CD14-positive monocyte (primary cell): ENCODE measurements around the gene ANXA5. TPM values are rescaled to one million over a fixed set of nuclear protein-coding genes. Genes with fewer than 3 reads are reported as not detected.

Source experiments
- DNase-seq, 3 donors: peaks; one replicate each; pipeline ENCODE4 v3.0.0-alpha.2; 2011 to 2022
- H2AFZ ChIP-seq: 2 replicates; pipeline ENCODE4 v1.6.0; 2012; ENCODE audit warnings: mild to moderate bottlenecking, low read depth, low read length, inconsistent platforms; ENCODE audit not compliant: insufficient read depth, poor library complexity, severe bottlenecking
- H3K27ac ChIP-seq, 2 donors: 1 replicate in 1 of 2; 2 replicates in 1 of 2; pipeline ENCODE4 v1.5.1; 2012 to 2013; ENCODE audit warnings: low read length in 2 of 2, control low read depth in 1 of 2, inconsistent platforms in 1 of 2, low read depth in 1 of 2, mild to moderate bottlenecking in 1 of 2
- H3K27me3 ChIP-seq, 2 donors: one replicate each; pipeline versions ENCODE4 v1.6.0 to v1.6.1; 2011 to 2013; ENCODE audit warnings: low read length in 2 of 2; ENCODE audit not compliant: control insufficient read depth in 2 of 2, insufficient read depth in 2 of 2
- H3K36me3 ChIP-seq, 2 donors: replicated peaks in 1 of 2; 1 replicate in 1 of 2; 2 replicates in 1 of 2; pipeline versions ENCODE4 v1.5.1 to v1.6.1; 2012 to 2013; ENCODE audit warnings: low read length in 2 of 2, control low read depth in 1 of 2, inconsistent platforms in 1 of 2, mild to moderate bottlenecking in 1 of 2; ENCODE audit not compliant: insufficient read depth in 2 of 2, control insufficient read depth in 1 of 2
- H3K4me1 ChIP-seq, 2 donors: 1 replicate in 1 of 2; 2 replicates in 1 of 2; pipeline versions ENCODE4 v1.5.1 to v1.6.1; 2012 to 2013; ENCODE audit warnings: low read length in 2 of 2, control low read depth in 1 of 2, inconsistent platforms in 1 of 2, mild to moderate bottlenecking in 1 of 2, moderate library complexity in 1 of 2; ENCODE audit not compliant: insufficient read depth in 2 of 2, control insufficient read depth in 1 of 2
- H3K4me2 ChIP-seq: replicated peaks from 2 replicates; pipeline ENCODE3; 2012; ENCODE audit warnings: low read length, moderate library complexity, mild to moderate bottlenecking; ENCODE audit not compliant: poor library complexity, severe bottlenecking; ENCODE audit errors: extremely low read depth
- H3K4me3 ChIP-seq, 3 experiments: fragments of 200-600 bp in 1 of 3; sonication (generic) in 1 of 3; replicated peaks in 1 of 3; 1 replicate in 2 of 3; 2 replicates in 1 of 3; pipeline ENCODE4 v1.5.1; 2011 to 2013; ENCODE audit warnings: low read length in 3 of 3, mild to moderate bottlenecking in 3 of 3, control low read depth in 2 of 3, low read depth in 2 of 3, inconsistent platforms in 1 of 3, moderate library complexity in 1 of 3
- H3K79me2 ChIP-seq: 2 replicates; pipeline ENCODE4 v1.6.0; 2012; ENCODE audit warnings: mild to moderate bottlenecking, control low read depth, inconsistent platforms, low read length, moderate library complexity; ENCODE audit not compliant: insufficient read depth
- H3K9ac ChIP-seq: 2 replicates; pipeline ENCODE4 v1.6.0; 2017; ENCODE audit warnings: low read length, mild to moderate bottlenecking; ENCODE audit not compliant: insufficient read depth, poor library complexity, severe bottlenecking
- H3K9me3 ChIP-seq, 2 donors: replicated peaks in 1 of 2; 1 replicate in 1 of 2; 2 replicates in 1 of 2; pipeline versions ENCODE4 v1.5.1 to v1.6.1; 2012 to 2013; ENCODE audit warnings: low read length in 2 of 2, control low read depth in 1 of 2; ENCODE audit not compliant: control insufficient read depth in 1 of 2, insufficient read depth in 1 of 2
- H4K20me1 ChIP-seq: 2 replicates; pipeline ENCODE4 v1.6.0; 2012; ENCODE audit warnings: mild to moderate bottlenecking, low read length, control low read depth, moderate library complexity; ENCODE audit not compliant: insufficient read depth
- H3K27ac Mint-ChIP-seq, 7 donors: one replicate each; pipeline ENCODE4 v1.8.0; 2020; ENCODE audit warnings: mild to moderate bottlenecking in 7 of 7, mixed read lengths in 7 of 7, moderate library complexity in 6 of 7, inconsistent platforms in 2 of 7
- H3K27me3 Mint-ChIP-seq, 3 donors: one replicate each; pipeline ENCODE4 v1.8.0; 2021 to 2022; ENCODE audit warnings: low read depth in 3 of 3, mild to moderate bottlenecking in 3 of 3, mixed read lengths in 3 of 3, moderate library complexity in 3 of 3, inconsistent platforms in 1 of 3
- H3K36me3 Mint-ChIP-seq, 2 donors: one replicate each; pipeline ENCODE4 v1.8.0; 2020; ENCODE audit warnings: mixed read lengths in 2 of 2, inconsistent platforms in 1 of 2, mild to moderate bottlenecking in 1 of 2
- H3K4me1 Mint-ChIP-seq: one replicate; pipeline ENCODE4 v1.8.0; 2020; ENCODE audit warnings: mild to moderate bottlenecking, mixed read lengths
- H3K4me3 Mint-ChIP-seq, 2 donors: one replicate each; pipeline ENCODE4 v1.8.0; 2020; ENCODE audit warnings: mild to moderate bottlenecking in 2 of 2, mixed read lengths in 2 of 2, moderate library complexity in 1 of 2
- H3K9me3 Mint-ChIP-seq, 7 donors: one replicate each; pipeline ENCODE4 v1.8.0; 2020 to 2022; ENCODE audit warnings: mixed read lengths in 7 of 7, mild to moderate bottlenecking in 6 of 7, moderate library complexity in 6 of 7, inconsistent platforms in 2 of 7
- whole genome bisulfite sequencing: methylation state at CpG from one replicate; pipeline ENCODE4 v1.1.5; 2013; ENCODE audit warnings: missing lambda C conversion rate; ENCODE audit not compliant: insufficient coverage; 5-methylcytosine and 5-hydroxymethylcytosine counted together
- intact Hi-C, 2 donors: fragments of 100-400 bp; cut with micrococcal nuclease; formaldehyde crosslinking; loops; one replicate each; pipeline versions ENCODE4 v1.15.0 to v1.15.1; 2023
- polyA plus RNA-seq, 3 donors: library from polyadenylated mRNA; depleted of rRNA in 1 of 3; unstranded in 2 of 3; stranded (reverse) in 1 of 3; fragments of 300-500 nt in 2 of 3; fragments of >200 nt in 1 of 3; fragmentation: Illumina TruSeq in 2 of 3; gene quantifications; 1 replicate in 2 of 3; 2 replicates in 1 of 3; pipeline ENCODE4 v1.2.3, GENCODE V29; 2012 to 2021
- TF ChIP-seq, protein P1 (sequence below): fragments of 200-600 bp; IDR thresholded peaks from one replicate; pipeline ENCODE4 v1.8.0; 2022; ENCODE audit warnings: antibody characterized with exemption, mild to moderate bottlenecking

Gene ANXA5
- polyA plus RNA-seq, 3 donors: 312 to 796 (median 752) TPM

DNA sequence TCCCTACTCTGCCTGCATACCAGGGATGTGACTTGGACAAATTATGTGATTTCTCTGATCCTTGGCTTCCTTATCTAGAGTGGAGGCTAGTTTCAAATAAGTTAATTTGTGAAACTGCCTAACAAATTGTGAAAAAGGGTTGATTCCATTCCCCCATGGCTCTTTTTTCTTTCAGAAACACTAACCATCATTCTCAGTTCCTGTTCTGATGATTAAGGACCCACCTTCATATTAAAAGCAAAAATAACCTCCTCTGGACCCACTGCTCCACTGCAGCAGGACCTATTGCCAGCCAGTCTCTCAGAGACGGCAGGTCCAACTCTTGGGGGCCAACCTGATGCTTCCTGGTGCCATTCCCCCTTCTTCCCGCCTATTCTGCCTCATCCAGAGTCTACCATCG is 4.5 kb upstream of the ANXA5 start:
- Mint-ChIP-seq H3K4me3 (peak overlapping the region in 1 of 2 donors; percentile 49), H3K27me3 (peaks cover 14 to 30% (median 20%) of the 10 kb centered on the region in 3 donors), H3K36me3 (peaks cover 0 to under 1% of the 10 kb centered on the region in 2 donors), H3K4me1 (peaks cover 17% of the 10 kb centered on the region), H3K27ac (peak overlapping the region in 1 of 7 donors; percentile 75), H3K9me3 (peaks cover 0 to 7% (median 1%) of the 10 kb centered on the region in 7 donors)
- H2AFZ ChIP-seq: no peak overlapping the region
- intact Hi-C loops: no loop called here
- peaks cover 4% of the 10 kb centered on the region for H3K79me2 ChIP-seq
- no peak overlapping the region for H3K4me3 ChIP-seq
- H3K27me3 ChIP-seq: peaks cover 2 to 14% of the 10 kb centered on the region in 2 donors
- DNase-seq: no peak
- no peaks in the 10 kb centered on the region for H4K20me1 ChIP-seq
- TF ChIP-seq, protein P1, sequence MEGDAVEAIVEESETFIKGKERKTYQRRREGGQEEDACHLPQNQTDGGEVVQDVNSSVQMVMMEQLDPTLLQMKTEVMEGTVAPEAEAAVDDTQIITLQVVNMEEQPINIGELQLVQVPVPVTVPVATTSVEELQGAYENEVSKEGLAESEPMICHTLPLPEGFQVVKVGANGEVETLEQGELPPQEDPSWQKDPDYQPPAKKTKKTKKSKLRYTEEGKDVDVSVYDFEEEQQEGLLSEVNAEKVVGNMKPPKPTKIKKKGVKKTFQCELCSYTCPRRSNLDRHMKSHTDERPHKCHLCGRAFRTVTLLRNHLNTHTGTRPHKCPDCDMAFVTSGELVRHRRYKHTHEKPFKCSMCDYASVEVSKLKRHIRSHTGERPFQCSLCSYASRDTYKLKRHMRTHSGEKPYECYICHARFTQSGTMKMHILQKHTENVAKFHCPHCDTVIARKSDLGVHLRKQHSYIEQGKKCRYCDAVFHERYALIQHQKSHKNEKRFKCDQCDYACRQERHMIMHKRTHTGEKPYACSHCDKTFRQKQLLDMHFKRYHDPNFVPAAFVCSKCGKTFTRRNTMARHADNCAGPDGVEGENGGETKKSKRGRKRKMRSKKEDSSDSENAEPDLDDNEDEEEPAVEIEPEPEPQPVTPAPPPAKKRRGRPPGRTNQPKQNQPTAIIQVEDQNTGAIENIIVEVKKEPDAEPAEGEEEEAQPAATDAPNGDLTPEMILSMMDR: no peak
- H3K9me3 ChIP-seq: peaks cover 0 to 3% of the 10 kb centered on the region in 2 donors
- H3K27ac ChIP-seq: no peak overlapping the region
- H3K9ac ChIP-seq: no peak overlapping the region
- WGBS: 90% methylated on average over 3 of the region's 3 CpGs
- peaks cover 9 to 10% of the 10 kb centered on the region in 2 donors for H3K4me1 ChIP-seq
- no peaks in the 10 kb centered on the region for H3K36me3 ChIP-seq
- H3K4me2 ChIP-seq: no peak overlapping the region

DNA sequence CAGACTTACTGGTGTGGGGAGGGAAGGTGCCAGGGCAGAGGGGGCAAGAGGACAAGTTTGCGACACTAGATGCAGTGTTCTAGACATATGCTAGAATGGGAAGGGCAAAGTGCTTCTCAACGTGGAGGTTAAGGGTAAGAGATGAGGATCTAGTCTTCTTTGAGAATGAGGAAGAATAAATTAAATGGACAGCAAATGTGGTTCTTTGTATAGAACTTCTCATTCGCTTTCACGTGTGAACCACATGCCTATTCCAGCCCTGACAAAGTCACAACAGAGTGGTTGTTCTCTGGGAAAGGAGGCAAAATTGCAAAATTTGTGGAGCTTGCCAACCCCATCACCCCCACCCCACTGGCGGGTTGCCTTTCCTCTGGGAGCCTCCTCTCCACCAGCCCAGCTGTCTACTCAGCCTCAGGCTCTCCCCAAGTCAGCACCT is 1.5 kb upstream of the ANXA5 start:
- Mint-ChIP-seq H3K9me3 (peaks cover 0 to 7% (median 1%) of the 10 kb centered on the region in 7 donors), H3K36me3 (peaks cover 12 to 23% of the 10 kb centered on the region in 2 donors), H3K27ac (peak overlapping the region in 1 of 7 donors; percentile 46), H3K4me1 (peaks cover 38% of the 10 kb centered on the region), H3K4me3 (peak overlapping the region; percentile 53 to 91), H3K27me3 (peaks cover 14 to 27% (median 18%) of the 10 kb centered on the region in 3 donors)
- TF ChIP-seq, protein P1: no peak
- Histone ChIP-seq H3K4me1 (peaks cover 25 to 34% of the 10 kb centered on the region in 2 donors), H2AFZ (no peak overlapping the region), H3K27me3 (peaks cover 0 to 14% of the 10 kb centered on the region in 2 donors), H4K20me1 (peaks cover 25% of the 10 kb centered on the region), H3K4me3 (peak overlapping the region in 1 of 3 experiments; percentile 88), H3K9me3 (peaks cover 0 to 3% of the 10 kb centered on the region in 2 donors), H3K79me2 (peaks cover 30% of the 10 kb centered on the region), H3K36me3 (peaks cover 9 to 15% of the 10 kb centered on the region in 2 donors), H3K9ac (no peak overlapping the region), H3K4me2 (no peak overlapping the region), H3K27ac (no peak overlapping the region)
- 63% methylated on average over 3 of the region's 5 CpGs for WGBS
- DNase-seq: no peak
- intact Hi-C loops: loop anchor here in 1 of 2 donors (5.0 kb wide), 1 partner anchor 104 kb away; the partner anchor contains the start of gene EXOSC9
